ENCODE results near the gene FRMPD1.

- TF ChIP-seq CTCF (IDR thresholded peaks at IDR 0.05; ENCODE audit: poor library complexity, severe bottlenecking) (no peak), POLR2AphosphoS5 (IDR thresholded peaks at IDR 0.05) (no peak), EZH2 (IDR thresholded peaks at IDR 0.05; ENCODE audit: borderline replicate concordance, insufficient read depth, low read length, poor library complexity, severe bottlenecking) (no peak), EP300 (conservative IDR thresholded peaks at IDR 0.05; ENCODE audit: poor library complexity, severe bottlenecking) (no peak), RAD21 (conservative IDR thresholded peaks at IDR 0.05) (no peak)
These were observed 139.3 kb downstream of the FRMPD1 start for GRCh38 chr9:37790096-37790495.
